SK-N-SH (cell line): ENCODE results near the gene ZNF358.

Experiments used
- GATA2 ChIP-seq: sonication (generic); formaldehyde crosslinking; IDR thresholded peaks from 2 replicates; pipeline ENCODE4 v1.5.0; 2020; ENCODE audit warnings: mild to moderate bottlenecking, missing genetic modification reagents
- RAD21 ChIP-seq: IDR thresholded peaks from 2 replicates; pipeline ENCODE4 v1.6.1; 2012; ENCODE audit warnings: mild to moderate bottlenecking, low read length
- TF ChIP-seq, protein P1 (sequence below): fragments of 200-600 bp; sonication (generic); IDR thresholded peaks from 2 replicates; pipeline ENCODE4 v1.6.1; 2017; ENCODE audit warnings: antibody characterized with exemption, mild to moderate bottlenecking, moderate library complexity

DNA sequence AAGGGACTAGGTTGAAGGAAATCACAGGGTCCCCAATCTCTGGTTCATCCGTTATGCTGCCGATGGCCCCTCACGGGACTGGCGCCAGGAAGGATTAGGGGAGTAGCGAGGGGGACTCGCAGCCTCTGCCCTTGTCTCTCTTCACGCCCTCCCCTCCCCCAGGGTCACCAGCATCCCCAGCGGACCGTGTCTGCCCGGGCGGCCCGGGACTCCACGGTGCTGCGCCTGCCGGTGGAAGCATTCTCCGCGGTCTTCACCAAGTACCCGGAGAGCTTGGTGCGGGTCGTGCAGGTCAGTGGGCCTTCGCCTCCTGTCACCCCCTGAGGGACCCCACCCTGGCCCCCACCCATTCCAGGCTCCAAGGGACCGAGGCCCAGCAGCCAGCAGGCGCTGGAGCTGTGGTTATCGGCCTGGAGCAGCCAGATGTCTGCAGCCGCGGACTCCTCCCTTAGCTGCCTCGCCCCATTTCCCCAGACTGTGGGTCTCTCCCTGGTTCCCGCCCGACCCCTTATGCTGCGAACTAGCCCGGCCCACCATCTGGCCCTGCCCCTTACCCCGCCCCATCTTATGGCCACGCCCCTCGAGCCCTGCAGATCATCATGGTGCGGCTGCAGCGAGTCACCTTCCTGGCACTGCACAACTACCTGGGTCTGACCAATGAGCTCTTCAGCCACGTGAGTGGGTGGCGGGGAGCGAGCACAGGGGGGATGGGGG lies 25.0 kb downstream of the ZNF358 start:
- TF ChIP-seq GATA2 (no peak), RAD21 (no peak)
- TF ChIP-seq, protein P1, sequence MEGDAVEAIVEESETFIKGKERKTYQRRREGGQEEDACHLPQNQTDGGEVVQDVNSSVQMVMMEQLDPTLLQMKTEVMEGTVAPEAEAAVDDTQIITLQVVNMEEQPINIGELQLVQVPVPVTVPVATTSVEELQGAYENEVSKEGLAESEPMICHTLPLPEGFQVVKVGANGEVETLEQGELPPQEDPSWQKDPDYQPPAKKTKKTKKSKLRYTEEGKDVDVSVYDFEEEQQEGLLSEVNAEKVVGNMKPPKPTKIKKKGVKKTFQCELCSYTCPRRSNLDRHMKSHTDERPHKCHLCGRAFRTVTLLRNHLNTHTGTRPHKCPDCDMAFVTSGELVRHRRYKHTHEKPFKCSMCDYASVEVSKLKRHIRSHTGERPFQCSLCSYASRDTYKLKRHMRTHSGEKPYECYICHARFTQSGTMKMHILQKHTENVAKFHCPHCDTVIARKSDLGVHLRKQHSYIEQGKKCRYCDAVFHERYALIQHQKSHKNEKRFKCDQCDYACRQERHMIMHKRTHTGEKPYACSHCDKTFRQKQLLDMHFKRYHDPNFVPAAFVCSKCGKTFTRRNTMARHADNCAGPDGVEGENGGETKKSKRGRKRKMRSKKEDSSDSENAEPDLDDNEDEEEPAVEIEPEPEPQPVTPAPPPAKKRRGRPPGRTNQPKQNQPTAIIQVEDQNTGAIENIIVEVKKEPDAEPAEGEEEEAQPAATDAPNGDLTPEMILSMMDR: no peak
